Kidney epithelial cell (primary cell): ENCODE measurements around the gene ATOSB. TPM values are rescaled to one million over a fixed set of nuclear protein-coding genes. Genes with fewer than 3 reads are reported as not detected.

Source experiments
- DNase-seq: peaks from one replicate; pipeline ENCODE4 v3.0.0-alpha.2; 2010; ENCODE audit warnings: low read depth
- H3K27me3 ChIP-seq: 2 replicates; pipeline ENCODE4 v1.6.0; 2011; ENCODE audit warnings: low read length; ENCODE audit not compliant: control insufficient read depth, insufficient read depth
- H3K36me3 ChIP-seq: 2 replicates; pipeline ENCODE4 v1.5.1; 2011; ENCODE audit warnings: low read length; ENCODE audit not compliant: control insufficient read depth, insufficient read depth
- H3K4me3 ChIP-seq: 2 replicates; pipeline ENCODE4 v1.5.1; 2011; ENCODE audit warnings: low read depth, mild to moderate bottlenecking, control low read depth, low read length
- total RNA-seq: library from RNA; depleted of rRNA; stranded (reverse); fragments of >200 nt; gene quantifications from 2 replicates; pipeline ENCODE4 v1.2.3, GENCODE V29; 2015
- TF ChIP-seq, protein P1 (sequence below): IDR thresholded peaks from 2 replicates; pipeline ENCODE4 v1.5.1; 2011; ENCODE audit warnings: mild to moderate bottlenecking, moderate library complexity, low read length, control low read depth, inconsistent platforms; ENCODE audit not compliant: insufficient read depth, poor library complexity, severe bottlenecking

The ATOSB gene
- total RNA-seq, 1 donor from 2014 or later = 37.1 TPM

DNA sequence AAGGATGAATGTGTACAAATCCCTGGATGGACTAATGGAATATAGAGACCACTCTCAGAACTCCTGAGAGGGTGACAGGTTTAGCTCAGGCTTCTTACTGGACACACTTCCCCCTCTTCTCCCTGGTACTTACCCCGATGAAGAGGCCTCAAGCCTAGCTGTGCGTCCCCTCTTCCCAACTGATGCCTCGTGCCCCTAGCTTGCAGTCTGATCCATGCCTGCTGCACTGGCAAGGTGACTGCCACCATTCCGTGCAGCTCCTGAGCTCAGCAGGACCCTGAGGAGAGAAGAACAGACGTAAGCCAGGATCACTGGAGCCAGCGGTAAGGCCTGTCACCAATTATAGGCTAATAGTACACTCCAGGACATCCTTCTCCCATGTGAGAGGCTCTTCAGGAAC is 7.2 kb downstream of the ATOSB start:
- TF ChIP-seq, protein P1, sequence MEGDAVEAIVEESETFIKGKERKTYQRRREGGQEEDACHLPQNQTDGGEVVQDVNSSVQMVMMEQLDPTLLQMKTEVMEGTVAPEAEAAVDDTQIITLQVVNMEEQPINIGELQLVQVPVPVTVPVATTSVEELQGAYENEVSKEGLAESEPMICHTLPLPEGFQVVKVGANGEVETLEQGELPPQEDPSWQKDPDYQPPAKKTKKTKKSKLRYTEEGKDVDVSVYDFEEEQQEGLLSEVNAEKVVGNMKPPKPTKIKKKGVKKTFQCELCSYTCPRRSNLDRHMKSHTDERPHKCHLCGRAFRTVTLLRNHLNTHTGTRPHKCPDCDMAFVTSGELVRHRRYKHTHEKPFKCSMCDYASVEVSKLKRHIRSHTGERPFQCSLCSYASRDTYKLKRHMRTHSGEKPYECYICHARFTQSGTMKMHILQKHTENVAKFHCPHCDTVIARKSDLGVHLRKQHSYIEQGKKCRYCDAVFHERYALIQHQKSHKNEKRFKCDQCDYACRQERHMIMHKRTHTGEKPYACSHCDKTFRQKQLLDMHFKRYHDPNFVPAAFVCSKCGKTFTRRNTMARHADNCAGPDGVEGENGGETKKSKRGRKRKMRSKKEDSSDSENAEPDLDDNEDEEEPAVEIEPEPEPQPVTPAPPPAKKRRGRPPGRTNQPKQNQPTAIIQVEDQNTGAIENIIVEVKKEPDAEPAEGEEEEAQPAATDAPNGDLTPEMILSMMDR = no peak
- H3K36me3 ChIP-seq = peaks cover 3% of the 10 kb centered on the region
- DNase-seq = no peak
- H3K4me3 ChIP-seq = no peak overlapping the region
- no peaks in the 10 kb centered on the region for H3K27me3 ChIP-seq

DNA sequence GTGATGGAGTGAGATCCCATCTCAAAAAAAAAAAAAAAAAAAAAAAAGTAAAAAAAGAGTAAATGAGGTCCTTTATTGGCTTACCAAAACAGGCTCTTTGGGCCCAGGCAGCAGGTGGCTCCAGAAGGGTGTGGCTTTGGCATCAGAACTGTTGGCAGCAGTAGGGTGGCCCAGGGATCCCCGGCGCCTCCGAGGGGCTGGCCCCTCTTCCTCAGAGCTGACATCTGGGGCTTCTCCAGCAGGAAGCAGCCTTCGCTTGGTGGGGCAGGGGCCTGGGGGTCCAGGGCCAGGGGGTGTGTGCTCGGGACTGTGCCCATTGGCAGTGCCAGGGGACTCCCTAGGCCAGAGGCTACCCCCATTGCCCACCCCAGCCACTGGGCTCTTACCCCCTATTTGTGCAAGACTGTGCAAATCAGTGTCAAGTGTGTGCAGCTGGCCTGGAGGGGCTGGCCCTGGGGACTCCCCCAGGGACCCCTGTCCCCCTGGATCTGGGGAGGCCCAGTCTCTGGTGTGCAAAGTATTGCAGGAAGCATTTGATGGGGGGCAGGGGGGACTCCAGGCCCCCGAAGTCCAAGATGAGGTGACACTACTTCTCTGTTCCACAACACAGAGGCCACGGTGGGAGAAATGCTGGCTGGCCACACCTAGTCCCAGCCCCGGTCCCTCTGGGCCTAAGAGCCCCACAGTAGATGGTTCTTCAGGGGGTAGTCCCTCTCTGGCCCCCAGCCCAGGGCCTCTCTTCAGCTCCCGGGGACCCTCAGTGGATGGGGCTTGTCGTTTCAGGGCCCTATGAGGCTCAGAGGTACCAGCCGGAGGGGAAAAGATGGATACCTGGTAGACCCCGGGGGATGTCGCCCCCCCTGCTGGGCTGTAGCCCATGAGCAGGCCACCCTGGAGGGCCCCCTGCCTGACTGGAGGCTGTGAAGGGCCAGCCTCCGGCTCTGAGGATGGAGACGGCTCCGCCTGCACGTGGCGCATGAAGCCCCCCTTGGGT is 8.1 kb downstream of the ATOSB start:
- Histone ChIP-seq H3K27me3 (no peaks in the 10 kb centered on the region), H3K4me3 (no peak overlapping the region), H3K36me3 (peaks cover 3% of the 10 kb centered on the region)
- TF ChIP-seq, protein P1 = no peak
- no peak for DNase-seq

DNA sequence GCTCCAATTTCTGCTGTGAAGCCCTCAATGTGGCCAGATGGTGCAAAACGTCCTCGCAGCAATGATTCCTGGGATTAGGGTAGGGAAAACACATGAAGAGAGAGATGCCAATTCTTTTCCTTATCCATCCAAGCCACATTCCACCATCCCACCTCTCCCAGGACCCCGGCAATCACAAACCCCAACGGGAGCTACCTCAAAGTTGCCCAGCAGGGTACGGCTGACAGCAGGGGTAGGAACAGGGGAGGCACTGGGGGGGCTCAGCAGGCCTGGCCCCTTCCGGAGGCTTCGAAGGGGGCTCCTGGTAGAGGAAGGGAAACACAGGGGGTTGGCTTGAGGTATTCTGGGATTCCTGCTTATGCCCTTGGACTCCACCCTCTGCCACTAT is 9.3 kb downstream of the ATOSB start:
- H3K4me3 ChIP-seq = no peak overlapping the region
- no peaks in the 10 kb centered on the region for H3K27me3 ChIP-seq
- peaks cover 3% of the 10 kb centered on the region for H3K36me3 ChIP-seq
- TF ChIP-seq, protein P1 = no peak
- DNase-seq = no peak

DNA sequence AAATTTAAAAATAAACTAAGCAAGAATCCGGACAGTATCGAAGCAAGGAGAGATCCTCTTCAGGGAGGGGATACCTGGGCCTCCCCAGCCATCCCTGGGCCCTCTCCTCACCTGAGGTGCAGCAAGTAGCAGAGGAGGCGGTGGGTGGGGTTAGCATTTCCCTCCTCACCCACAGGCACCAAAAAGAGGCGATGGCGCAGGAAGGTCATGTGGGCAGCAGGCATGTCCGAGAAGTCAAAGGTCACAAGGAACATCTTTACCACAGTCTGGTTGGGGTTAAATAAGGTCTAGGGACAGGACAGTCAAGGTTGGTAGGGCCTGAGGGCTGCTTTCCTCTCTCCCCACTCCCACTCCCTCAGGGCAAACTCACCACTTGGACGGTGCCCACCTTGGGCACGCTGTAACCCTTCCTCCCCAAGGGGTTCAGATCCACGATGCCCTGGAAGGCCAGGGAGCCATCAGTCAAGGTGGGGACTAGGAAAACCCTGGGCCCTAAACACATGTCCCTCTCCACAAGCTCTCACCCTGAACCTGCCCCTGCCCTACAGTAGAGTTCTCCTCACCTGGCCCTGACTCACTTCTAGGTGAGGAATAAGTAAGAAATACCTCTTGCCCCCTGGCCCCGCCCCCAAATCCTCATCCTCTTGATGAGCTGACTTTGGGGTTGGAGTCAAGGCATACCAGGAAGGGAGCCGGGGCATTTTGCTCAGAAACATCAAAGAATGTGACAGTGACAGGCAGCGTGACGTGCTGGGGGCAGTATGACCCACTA is 9.9 kb downstream of the ATOSB start:
- TF ChIP-seq, protein P1 = no peak
- no peak for DNase-seq
- Histone ChIP-seq H3K36me3 (peaks cover 3% of the 10 kb centered on the region), H3K4me3 (no peak overlapping the region), H3K27me3 (no peaks in the 10 kb centered on the region)

DNA sequence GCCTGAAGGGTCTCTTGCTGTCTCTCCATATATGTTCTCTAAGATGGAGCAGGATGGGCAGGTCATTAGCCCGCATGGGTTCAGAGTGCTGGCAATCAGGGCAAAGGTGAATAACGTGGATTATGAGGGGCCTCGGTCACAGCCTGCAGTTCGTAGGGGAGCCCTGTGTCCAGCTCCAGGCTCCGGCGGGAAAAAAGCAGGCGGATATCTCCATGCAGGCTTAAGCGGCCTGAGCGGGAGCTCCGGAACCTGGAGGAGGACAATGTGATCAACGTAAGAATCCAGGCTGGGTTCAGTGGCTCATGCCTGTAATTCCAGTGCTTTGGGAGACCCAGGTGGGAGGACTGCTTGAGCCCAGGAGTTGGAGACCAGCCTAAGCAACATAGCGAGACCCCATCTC is 10.5 kb downstream of the ATOSB start:
- Histone ChIP-seq H3K36me3 (peaks cover 3% of the 10 kb centered on the region), H3K4me3 (no peak overlapping the region), H3K27me3 (no peaks in the 10 kb centered on the region)
- DNase-seq = no peak
- TF ChIP-seq, protein P1 = no peak
